Measurements from ENCODE around the gene NPEPPS.

GRCh38 chr17:47607481-47607880 lies 76.6 kb downstream of the NPEPPS start:
- TF ChIP-seq CTCF (conservative IDR thresholded peaks at IDR 0.05) (no peak), ZFX (IDR thresholded peaks at IDR 0.05) (no peak)
